ENCODE measurements around the gene EXOSC10. TPM values are rescaled to one million over a fixed set of nuclear protein-coding genes. Genes with fewer than 3 reads are reported as not detected.
A peak's percentile ranks its signal among the peaks of the same experiment; 100 is the strongest.

The EXOSC10 gene
- total and polyA plus RNA-seq, 9 of the 15 experiments (the other 6 are each of a cell fraction or from before 2014, with no cell fraction given): 23.4 to 150 (median 105) TPM

- TF ChIP-seq SRSF7 (optimal IDR thresholded peaks at IDR 0.05; ENCODE audit: low read depth, low read length): no peak
- peak; percentile 19; the same call in 1 of the 2 replicates for TF ChIP-seq ZBTB7A (IDR thresholded peaks at IDR 0.05; ENCODE audit: borderline replicate concordance, control insufficient read depth, low read depth, low read length)
- no peak for TF ChIP-seq ZBTB9 (CRISPR knock-in tag; IDR thresholded peaks at IDR 0.05)
- TF ChIP-seq KDM1A (IDR thresholded peaks at IDR 0.05): no peak
- TF ChIP-seq RNF2 (IDR thresholded peaks at IDR 0.05): no peak
- no peak for TF ChIP-seq ZBTB40 (IDR thresholded peaks at IDR 0.05)
- TF ChIP-seq ZBTB40 (CRISPR knock-in tag; IDR thresholded peaks at IDR 0.05): no peak
- no peak for TF ChIP-seq ZNF589 (CRISPR knock-in tag; IDR thresholded peaks at IDR 0.05; ENCODE audit: low read depth)
- TF ChIP-seq NCOA1 (IDR thresholded peaks at IDR 0.05; ENCODE audit: low read depth): no peak
- no peak for TF ChIP-seq ZNF316 (IDR thresholded peaks at IDR 0.05)
- TF ChIP-seq MAFG (tag; conservative IDR thresholded peaks at IDR 0.05): no peak
- TF ChIP-seq RBM15 (IDR thresholded peaks at IDR 0.05; ENCODE audit: insufficient read depth, low read length): no peak
- no peak for TF ChIP-seq ZNF140 (CRISPR knock-in tag; IDR thresholded peaks at IDR 0.05)
- TF ChIP-seq SP1 (CRISPR knock-in tag; IDR thresholded peaks at IDR 0.05): no peak
- TF ChIP-seq CBX3 (IDR thresholded peaks at IDR 0.05; ENCODE audit: borderline replicate concordance in 1 of 2, low read length in 2 of 2): no peak
- 0 out of 2 replicates have a peak, but pooled peaks have one; percentile 34 for TF ChIP-seq CBFB (CRISPR knock-in tag; IDR thresholded peaks at IDR 0.05)
- no peak for TF ChIP-seq TRIM28 (IDR thresholded peaks at IDR 0.05)
Measured at GRCh38 chr1:11053758-11054137, 45.9 kb downstream of the EXOSC10 start (continued).

Data from K562 (cell line).